Neuronal stem cell (in vitro differentiated cells): ENCODE data around the gene A4GALT. TPM values are rescaled to one million over a fixed set of nuclear protein-coding genes. Genes with fewer than 3 reads are reported as not detected.

ENCODE experiments used
- DNase-seq: peaks from one replicate; pipeline ENCODE4 v3.0.0-alpha.2; 2013; ENCODE audit warnings: low spot score
- H2AFZ ChIP-seq: one replicate; pipeline ENCODE4 v1.6.1; 2013; ENCODE audit warnings: mild to moderate bottlenecking, low read length, inconsistent platforms
- H2AK5ac ChIP-seq: 2 replicates; pipeline ENCODE4 v1.6.1; 2013; ENCODE audit warnings: low read depth, mild to moderate bottlenecking, inconsistent platforms, low read length, moderate library complexity, mixed read lengths
- H2BK120ac ChIP-seq: 2 replicates; pipeline ENCODE4 v1.6.1; 2013; ENCODE audit warnings: low read depth, mild to moderate bottlenecking, inconsistent platforms, low read length, moderate library complexity, mixed read lengths
- H2BK12ac ChIP-seq: one replicate; pipeline ENCODE4 v1.6.1; 2013; ENCODE audit warnings: low read length, inconsistent platforms
- H2BK15ac ChIP-seq: 2 replicates; pipeline ENCODE4 v1.6.1; 2013; ENCODE audit warnings: mild to moderate bottlenecking, low read length, inconsistent platforms, mixed read lengths
- H2BK5ac ChIP-seq: one replicate; pipeline ENCODE4 v1.6.1; 2013; ENCODE audit warnings: inconsistent platforms, mild to moderate bottlenecking, low read length, moderate library complexity
- H3K14ac ChIP-seq: one replicate; pipeline ENCODE4 v1.6.1; 2013; ENCODE audit warnings: low read length, inconsistent platforms
- H3K18ac ChIP-seq: 2 replicates; pipeline ENCODE4 v1.6.1; 2013; ENCODE audit warnings: low read length, inconsistent platforms
- H3K23ac ChIP-seq: 2 replicates; pipeline ENCODE4 v1.6.1; 2013; ENCODE audit warnings: low read depth, mild to moderate bottlenecking, mixed read lengths, low read length, inconsistent platforms; ENCODE audit not compliant: poor library complexity
- H3K27ac ChIP-seq: replicated peaks from 3 replicates; pipeline ENCODE4 v1.5.1; 2013; ENCODE audit warnings: low read length, inconsistent platforms
- H3K27me3 ChIP-seq, 3 experiments: 2 replicates each; pipeline ENCODE4 v1.6.1; 2013; ENCODE audit warnings: low read length in 3 of 3, mild to moderate bottlenecking in 2 of 3, inconsistent platforms in 1 of 3, low read depth in 1 of 3, mixed read lengths in 1 of 3, moderate library complexity in 1 of 3; ENCODE audit not compliant: control insufficient read depth in 3 of 3, insufficient read depth in 3 of 3
- H3K36me3 ChIP-seq, 2 donors: replicated peaks in 1 of 2; 2 replicates each; pipeline ENCODE4 v1.6.1; 2013; ENCODE audit warnings: low read length in 2 of 2; ENCODE audit not compliant: control insufficient read depth in 2 of 2, insufficient read depth in 2 of 2
- H3K4ac ChIP-seq: 2 replicates; pipeline ENCODE4 v1.6.1; 2013; ENCODE audit warnings: inconsistent platforms, mild to moderate bottlenecking, low read length, moderate library complexity
- H3K4me1 ChIP-seq, 2 donors: 1 replicate in 1 of 2; 2 replicates in 1 of 2; pipeline ENCODE4 v1.6.1; 2013; ENCODE audit warnings: low read length in 2 of 2, low read depth in 1 of 2; ENCODE audit not compliant: control insufficient read depth in 2 of 2, insufficient read depth in 1 of 2
- H3K4me2 ChIP-seq: one replicate; pipeline ENCODE4 v1.6.1; 2013; ENCODE audit warnings: mild to moderate bottlenecking, low read length, inconsistent platforms; ENCODE audit not compliant: insufficient read depth, poor library complexity, severe bottlenecking
- H3K4me3 ChIP-seq, 2 donors: 2 replicates each; pipeline ENCODE4 v1.5.1; 2013; ENCODE audit warnings: low read length in 2 of 2, mild to moderate bottlenecking in 2 of 2, inconsistent platforms in 1 of 2, moderate library complexity in 1 of 2
- H3K79me1 ChIP-seq: one replicate; pipeline ENCODE4 v1.6.1; 2013; ENCODE audit warnings: low read depth, mild to moderate bottlenecking, inconsistent platforms, low read length, moderate library complexity
- H3K9ac ChIP-seq: one replicate; pipeline ENCODE4 v1.6.1; 2013; ENCODE audit warnings: mild to moderate bottlenecking, low read depth, low read length, inconsistent platforms; ENCODE audit not compliant: poor library complexity
- H3K9me3 ChIP-seq, 2 donors: replicated peaks in 1 of 2; 2 replicates each; pipeline versions ENCODE3 to v1.6.1; 2013; ENCODE audit warnings: low read length in 2 of 2, mild to moderate bottlenecking in 2 of 2, inconsistent platforms in 1 of 2, low read depth in 1 of 2, mixed read lengths in 1 of 2, moderate library complexity in 1 of 2; ENCODE audit not compliant: control insufficient read depth in 2 of 2, insufficient read depth in 1 of 2
- H4K8ac ChIP-seq: one replicate; pipeline ENCODE4 v1.6.1; 2013; ENCODE audit warnings: low read depth, mild to moderate bottlenecking, inconsistent platforms, low read length, moderate library complexity
- H4K91ac ChIP-seq: one replicate; pipeline ENCODE4 v1.6.1; 2013; ENCODE audit warnings: low read length, low read depth, mild to moderate bottlenecking, inconsistent platforms; ENCODE audit not compliant: poor library complexity
- WGBS, 2 donors: extraction: QIAGEN DNeasy Blood & Tissue Kit; methylation state at CpG; one replicate each; pipeline ENCODE4 v1.1.7; 2013; ENCODE audit warnings: missing lambda C conversion rate in 2 of 2, mixed read lengths in 1 of 2; ENCODE audit not compliant: insufficient read length in 2 of 2, insufficient replicate concordance in 1 of 2; ENCODE audit errors: extremely low coverage in 2 of 2; 5-methylcytosine and 5-hydroxymethylcytosine counted together
- polyA plus RNA-seq, 2 experiments: library from polyadenylated mRNA; stranded (reverse); fragments of 200-250 nt; gene quantifications; one replicate each; pipeline ENCODE4 v1.2.3, GENCODE V29; 2013

A4GALT gene, protein sequence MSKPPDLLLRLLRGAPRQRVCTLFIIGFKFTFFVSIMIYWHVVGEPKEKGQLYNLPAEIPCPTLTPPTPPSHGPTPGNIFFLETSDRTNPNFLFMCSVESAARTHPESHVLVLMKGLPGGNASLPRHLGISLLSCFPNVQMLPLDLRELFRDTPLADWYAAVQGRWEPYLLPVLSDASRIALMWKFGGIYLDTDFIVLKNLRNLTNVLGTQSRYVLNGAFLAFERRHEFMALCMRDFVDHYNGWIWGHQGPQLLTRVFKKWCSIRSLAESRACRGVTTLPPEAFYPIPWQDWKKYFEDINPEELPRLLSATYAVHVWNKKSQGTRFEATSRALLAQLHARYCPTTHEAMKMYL
- polyA plus RNA-seq (2013, experiment 1 of 2): 5.5 TPM
- polyA plus RNA-seq (2013, experiment 2 of 2): 5.6 TPM

DNA sequence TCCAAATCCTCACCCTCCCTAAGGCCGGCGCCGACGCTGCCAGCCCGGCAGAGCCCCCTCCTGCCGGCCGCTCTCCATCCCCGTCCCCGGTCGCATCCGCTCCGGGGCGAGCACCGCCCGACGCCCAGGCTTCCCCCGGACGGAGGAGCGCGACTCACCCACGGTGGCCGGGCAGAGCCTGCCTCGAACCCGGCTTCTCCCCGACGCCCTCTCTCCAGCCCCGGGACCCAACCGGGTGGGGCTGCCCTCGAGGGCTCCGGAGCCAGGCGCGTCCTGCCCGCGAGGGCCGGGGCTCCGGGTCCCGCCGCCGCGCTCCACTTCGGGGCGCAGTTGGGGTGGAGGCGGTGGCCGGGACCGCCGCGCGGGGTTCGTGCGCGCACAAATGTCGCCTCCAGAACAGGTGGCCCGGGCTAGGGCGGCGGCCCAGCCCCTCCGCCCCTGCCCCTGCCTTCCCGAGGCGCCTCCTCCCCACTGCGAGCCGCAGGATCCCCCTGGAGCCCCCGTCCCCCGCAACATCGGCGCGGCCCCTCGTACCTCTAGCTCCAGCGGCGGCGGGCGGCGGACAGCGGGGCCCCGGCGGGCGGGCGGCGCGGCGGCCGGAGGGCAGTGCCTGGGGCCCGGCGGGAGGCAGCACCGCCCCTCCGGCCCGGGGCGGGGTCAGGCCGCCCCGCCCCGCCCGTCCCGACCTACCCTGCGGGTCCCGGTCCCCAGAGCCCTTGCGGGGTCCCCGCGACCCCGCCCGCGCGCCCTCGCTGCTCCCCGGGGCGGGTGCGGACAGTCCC, at the start of gene A4GALT:
Gene A4GALT, minus strand, starts transcription at position 608 of the 782 bp plus-strand sequence. CDS start 26,919 bp downstream, outside the sequence.
- no peaks in the 10 kb centered on the region for H3K79me1 ChIP-seq
- H3K27me3 ChIP-seq: peaks cover 8 to 69% (median 29%) of the 10 kb centered on the region in 3 experiments
- H3K23ac ChIP-seq: peak within 1 kb of the TSS; percentile 91
- peak within 1 kb of the TSS; percentile 59 for H2AK5ac ChIP-seq
- H3K4ac ChIP-seq: no peak within 1 kb of the TSS
- peak within 1 kb of the TSS; percentile 97 for H3K4me2 ChIP-seq
- H4K8ac ChIP-seq: no peak within 1 kb of the TSS
- peak within 1 kb of the TSS; percentile 87 for H2AFZ ChIP-seq
- no CpG with 5 or more reads among the region's 104 CpGs for WGBS, 2 donors
- peak within 1 kb of the TSS; percentile 39 for H3K14ac ChIP-seq
- no peaks in the 10 kb centered on the region for H3K9me3 ChIP-seq
- no peak within 1 kb of the TSS for H3K27ac ChIP-seq
- H3K36me3 ChIP-seq: no peaks in the 10 kb centered on the region
- H3K4me1 ChIP-seq: peaks cover 3 to 7% of the 10 kb centered on the region in 2 donors
- peak within 1 kb of the TSS; percentile 89 for H3K18ac ChIP-seq
- H2BK12ac ChIP-seq: peak within 1 kb of the TSS; percentile 94
- no peak for DNase-seq
- H3K4me3 ChIP-seq: peak within 1 kb of the TSS in 1 of 2 donors; percentile 86
- H4K91ac ChIP-seq: no peak within 1 kb of the TSS
- H2BK120ac ChIP-seq: peak within 1 kb of the TSS; percentile 98
- peak within 1 kb of the TSS; percentile 88 for H3K9ac ChIP-seq
- peak within 1 kb of the TSS; percentile 85 for H2BK15ac ChIP-seq
- H2BK5ac ChIP-seq: peak within 1 kb of the TSS; percentile 90

DNA sequence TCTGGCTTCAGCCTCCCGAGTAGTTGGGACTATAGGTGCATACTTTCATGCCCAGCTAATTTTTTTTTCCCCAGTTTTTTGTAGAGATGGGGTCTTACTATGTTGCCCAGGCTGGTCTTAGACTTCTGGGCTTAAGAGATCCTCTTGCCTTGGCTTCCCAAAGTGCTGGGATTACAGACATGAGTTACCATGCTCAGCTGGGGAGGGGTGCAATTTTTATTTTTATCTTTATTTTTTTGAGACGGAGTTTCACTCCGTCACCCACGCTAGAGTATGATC, 49.7 kb upstream of the A4GALT start:
- Histone ChIP-seq H3K79me1 (no peaks in the 10 kb centered on the region), H3K4me3 (no peak overlapping the region), H3K4ac (no peak overlapping the region), H3K27me3 (peaks cover 0 to 6% (median 0%) of the 10 kb centered on the region in 3 experiments), H3K9ac (no peak overlapping the region), H2BK120ac (no peak overlapping the region), H3K4me1 (peaks cover 0 to 12% of the 10 kb centered on the region in 2 donors), H3K36me3 (no peaks in the 10 kb centered on the region), H3K9me3 (no peaks in the 10 kb centered on the region), H3K18ac (no peak overlapping the region), H2BK5ac (no peak overlapping the region), H2AK5ac (no peak overlapping the region), H2BK12ac (no peak overlapping the region), H4K8ac (no peak overlapping the region), H3K23ac (no peak overlapping the region), H3K27ac (no peak overlapping the region), H4K91ac (no peak overlapping the region), H2AFZ (no peak overlapping the region), H2BK15ac (no peak overlapping the region), H3K4me2 (no peak overlapping the region), H3K14ac (no peak overlapping the region)
- no peak for DNase-seq
- WGBS, 2 donors: no CpG with 5 or more reads among the region's 4 CpGs

DNA sequence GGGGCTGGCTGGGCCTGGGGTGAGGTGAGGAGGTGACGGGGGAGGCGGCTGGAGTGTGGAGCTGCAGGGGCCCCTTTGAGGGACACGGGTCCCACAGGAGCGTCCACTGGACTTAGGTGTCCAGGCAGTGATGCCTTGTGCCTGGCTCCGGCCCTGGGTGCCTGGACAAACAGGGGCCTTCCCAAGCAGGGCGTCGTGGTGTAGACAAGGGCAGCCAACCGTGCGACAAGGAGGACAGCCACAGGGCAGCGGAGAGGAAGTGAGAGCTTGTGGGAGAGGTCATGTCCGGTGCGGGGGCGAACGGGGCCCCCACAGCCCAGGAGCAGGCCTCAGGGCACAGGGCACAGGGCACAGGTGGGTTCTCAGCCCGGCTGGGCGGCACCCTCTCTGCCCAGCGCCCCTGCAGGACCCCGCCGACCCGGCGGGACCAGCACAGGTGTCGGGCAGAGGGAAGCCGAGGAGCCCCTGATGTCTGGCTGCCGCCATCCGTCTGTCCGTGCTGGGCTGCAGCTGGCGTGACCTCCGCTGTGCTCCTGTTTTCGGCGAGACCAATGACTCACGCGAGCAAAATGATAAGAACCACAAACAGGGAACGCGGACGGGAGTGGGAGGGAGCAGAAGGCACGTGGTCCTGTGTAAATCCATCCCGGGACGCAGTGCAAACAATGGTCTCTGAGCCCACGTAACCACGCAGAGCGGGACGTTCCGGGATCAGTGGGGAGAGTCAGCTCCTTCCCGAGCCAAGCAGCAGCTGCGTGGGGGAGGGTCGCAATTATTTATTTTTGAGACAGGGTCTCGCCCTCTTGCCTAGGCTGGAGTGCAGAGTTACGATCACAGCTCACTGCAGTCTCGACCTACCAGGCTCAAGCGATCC, 49.1 kb upstream of the A4GALT start:
- Histone ChIP-seq H3K4me3 (no peak overlapping the region), H3K18ac (peak overlapping the region; percentile 77), H3K4ac (no peak overlapping the region), H3K27me3 (peaks cover 0 to 6% (median 0%) of the 10 kb centered on the region in 3 experiments), H3K4me2 (no peak overlapping the region), H2BK12ac (peak overlapping the region; percentile 50), H3K9ac (peak overlapping the region; percentile 22), H2BK15ac (no peak overlapping the region), H2AK5ac (peak overlapping the region; percentile 92), H4K91ac (no peak overlapping the region), H3K36me3 (no peaks in the 10 kb centered on the region), H2AFZ (peak overlapping the region; percentile 61), H3K23ac (no peak overlapping the region), H2BK120ac (no peak overlapping the region), H3K9me3 (no peaks in the 10 kb centered on the region), H3K4me1 (peaks cover 0 to 12% of the 10 kb centered on the region in 2 donors), H3K14ac (no peak overlapping the region), H3K27ac (no peak overlapping the region), H3K79me1 (no peaks in the 10 kb centered on the region), H2BK5ac (no peak overlapping the region), H4K8ac (no peak overlapping the region)
- no CpG with 5 or more reads among the region's 50 CpGs for WGBS, 2 donors
- no peak for DNase-seq
